Measurements from ENCODE around the gene RGS7BP. TPM values are rescaled to one million over a fixed set of nuclear protein-coding genes. Genes with fewer than 3 reads are reported as not detected.

The RGS7BP gene
- total RNA-seq, 3 donors from 2014 or later: under 0.01 to 1.4 (median 0.29) TPM

DNA sequence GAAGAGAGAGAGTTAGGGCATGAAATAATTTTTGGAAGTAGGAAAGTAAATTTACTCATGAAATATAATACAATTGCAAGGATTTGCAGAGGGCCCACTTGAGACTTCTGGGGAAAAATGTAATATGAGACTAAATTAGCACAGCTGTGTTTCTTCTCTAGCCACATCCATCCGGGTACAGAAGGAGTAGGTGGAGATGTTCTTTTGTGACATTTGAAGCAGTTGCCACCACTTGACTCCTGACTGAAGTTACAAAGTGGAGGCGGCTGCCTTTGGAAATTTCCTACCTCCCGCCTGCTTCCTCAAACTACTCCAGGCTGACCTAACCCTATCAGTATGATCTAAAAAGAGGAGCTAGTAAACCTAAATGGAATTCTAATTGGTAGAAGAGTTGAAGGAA lies 126.4 kb downstream of the RGS7BP start:
- no peak for DNase-seq (ENCODE audit: low spot score in 2 of 2)
- Histone ChIP-seq H3K9me3 (no peaks in the 10 kb centered on the region), H3K27me3 (peaks cover 0 to under 1% of the 10 kb centered on the region in 2 donors), H3K27ac (no peak overlapping the region), H3K4me3 (no peak overlapping the region), H3K4me1 (no peaks in the 10 kb centered on the region), H3K36me3 (no peaks in the 10 kb centered on the region)
- intact Hi-C loops (cut with DNase I; ENCODE audit: low total_unique reads): no loop called here
- no peak for TF ChIP-seq POLR2AphosphoS5 (IDR thresholded peaks at IDR 0.05)
- TF ChIP-seq, protein P1, sequence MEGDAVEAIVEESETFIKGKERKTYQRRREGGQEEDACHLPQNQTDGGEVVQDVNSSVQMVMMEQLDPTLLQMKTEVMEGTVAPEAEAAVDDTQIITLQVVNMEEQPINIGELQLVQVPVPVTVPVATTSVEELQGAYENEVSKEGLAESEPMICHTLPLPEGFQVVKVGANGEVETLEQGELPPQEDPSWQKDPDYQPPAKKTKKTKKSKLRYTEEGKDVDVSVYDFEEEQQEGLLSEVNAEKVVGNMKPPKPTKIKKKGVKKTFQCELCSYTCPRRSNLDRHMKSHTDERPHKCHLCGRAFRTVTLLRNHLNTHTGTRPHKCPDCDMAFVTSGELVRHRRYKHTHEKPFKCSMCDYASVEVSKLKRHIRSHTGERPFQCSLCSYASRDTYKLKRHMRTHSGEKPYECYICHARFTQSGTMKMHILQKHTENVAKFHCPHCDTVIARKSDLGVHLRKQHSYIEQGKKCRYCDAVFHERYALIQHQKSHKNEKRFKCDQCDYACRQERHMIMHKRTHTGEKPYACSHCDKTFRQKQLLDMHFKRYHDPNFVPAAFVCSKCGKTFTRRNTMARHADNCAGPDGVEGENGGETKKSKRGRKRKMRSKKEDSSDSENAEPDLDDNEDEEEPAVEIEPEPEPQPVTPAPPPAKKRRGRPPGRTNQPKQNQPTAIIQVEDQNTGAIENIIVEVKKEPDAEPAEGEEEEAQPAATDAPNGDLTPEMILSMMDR (IDR thresholded peaks at IDR 0.05): no peak
- no peak for TF ChIP-seq POLR2A (IDR thresholded peaks at IDR 0.05)

DNA sequence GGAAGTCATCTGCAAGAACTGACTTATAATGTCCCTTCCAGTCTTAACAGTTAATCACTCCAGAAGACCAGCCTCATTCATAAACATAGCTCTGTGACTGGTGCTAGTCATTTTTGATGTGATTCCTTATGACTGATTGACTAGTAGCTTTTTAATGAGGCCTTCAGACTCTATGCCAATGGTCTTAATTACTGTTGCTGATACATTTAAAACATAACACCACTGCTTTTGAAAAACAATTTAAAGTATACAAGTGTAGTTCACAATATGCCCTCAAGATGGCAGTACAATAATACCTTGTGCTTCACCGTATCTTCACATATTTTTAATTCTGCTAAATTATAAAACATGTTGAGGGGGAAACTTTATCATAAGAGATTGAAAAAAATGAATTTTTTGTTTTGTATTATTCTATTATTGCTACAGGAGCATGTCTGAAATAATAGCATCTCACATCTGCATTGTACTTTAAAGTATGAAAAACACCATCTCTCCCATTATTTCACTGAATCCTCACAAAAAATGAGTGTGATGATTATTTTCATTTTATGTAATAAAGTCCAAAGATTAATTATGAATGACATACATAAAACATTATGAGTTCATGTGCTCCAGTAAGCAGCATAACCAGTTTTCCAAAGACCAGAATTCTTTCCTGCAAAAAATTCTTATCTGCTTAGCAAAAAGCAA lies 129.3 kb downstream of the RGS7BP start:
- intact Hi-C loops (cut with DNase I; ENCODE audit: low total_unique reads): no loop called here
- H3K27ac ChIP-seq: no peak overlapping the region
- H3K9me3 ChIP-seq: no peaks in the 10 kb centered on the region
- no peaks in the 10 kb centered on the region for H3K36me3 ChIP-seq
- H3K27me3 ChIP-seq: peaks cover 0 to 3% of the 10 kb centered on the region in 2 donors
- TF ChIP-seq, protein P1 (IDR thresholded peaks at IDR 0.05): peak in 2 of 3 donors; percentile 58 to 71
- no peak for TF ChIP-seq POLR2AphosphoS5 (IDR thresholded peaks at IDR 0.05)
- TF ChIP-seq POLR2A (IDR thresholded peaks at IDR 0.05): no peak
- DNase-seq (ENCODE audit: low spot score in 2 of 2): no peak
- no peak overlapping the region for H3K4me3 ChIP-seq
- H3K4me1 ChIP-seq: no peaks in the 10 kb centered on the region

GRCh38 chr5:64637144-64637543 lies 131.3 kb downstream of the RGS7BP start:
- TF ChIP-seq POLR2AphosphoS5 (IDR thresholded peaks at IDR 0.05) (no peak), POLR2A (IDR thresholded peaks at IDR 0.05) (no peak)
- TF ChIP-seq, protein P1 (IDR thresholded peaks at IDR 0.05): no peak
- intact Hi-C loops (cut with DNase I; ENCODE audit: low total_unique reads): no loop called here
- H3K9me3 ChIP-seq: no peaks in the 10 kb centered on the region
- DNase-seq (ENCODE audit: low spot score in 2 of 2): no peak
- H3K36me3 ChIP-seq: no peaks in the 10 kb centered on the region
- H3K27ac ChIP-seq: no peak overlapping the region
- peaks cover 0 to 3% of the 10 kb centered on the region in 2 donors for H3K27me3 ChIP-seq
- H3K4me1 ChIP-seq: no peaks in the 10 kb centered on the region
- H3K4me3 ChIP-seq: no peak overlapping the region

DNA sequence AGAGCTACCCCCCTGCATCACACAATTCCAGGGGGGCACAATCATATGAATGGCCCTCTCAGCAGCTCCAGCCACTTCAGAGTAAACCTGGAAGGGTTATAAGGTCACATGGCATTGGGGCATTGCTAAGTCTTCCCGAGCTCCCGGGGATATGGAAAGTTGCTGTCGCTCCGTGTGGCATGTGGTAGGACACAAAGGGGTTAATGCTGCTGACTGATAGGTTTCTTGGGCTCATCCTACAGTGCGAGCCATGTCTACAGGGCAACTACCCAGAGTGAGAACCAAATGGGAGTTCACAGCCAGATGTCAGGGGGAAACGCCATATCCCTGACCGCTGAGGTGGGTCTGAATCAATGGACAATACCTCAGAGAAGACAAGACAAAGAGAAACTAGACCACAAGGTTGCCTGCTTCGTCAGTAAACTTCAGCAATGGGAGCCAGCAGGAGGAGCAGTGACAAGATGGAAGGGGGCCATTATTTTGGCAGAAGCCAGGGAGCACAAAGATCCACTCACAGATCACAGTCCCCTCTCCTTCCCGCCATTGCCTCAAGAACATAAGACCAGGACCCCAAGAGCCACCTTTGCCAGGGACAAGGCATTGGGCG lies 132.1 kb downstream of the RGS7BP start:
- DNase-seq (ENCODE audit: low spot score in 2 of 2): no peak
- no peaks in the 10 kb centered on the region for H3K4me1 ChIP-seq
- no peaks in the 10 kb centered on the region for H3K9me3 ChIP-seq
- intact Hi-C loops (cut with DNase I; ENCODE audit: low total_unique reads): no loop called here
- H3K4me3 ChIP-seq: no peak overlapping the region
- H3K36me3 ChIP-seq: no peaks in the 10 kb centered on the region
- TF ChIP-seq POLR2AphosphoS5 (IDR thresholded peaks at IDR 0.05) (no peak), POLR2A (IDR thresholded peaks at IDR 0.05) (no peak)
- TF ChIP-seq, protein P1 (IDR thresholded peaks at IDR 0.05): no peak
- no peak overlapping the region for H3K27ac ChIP-seq
- H3K27me3 ChIP-seq: peaks cover 0 to 3% of the 10 kb centered on the region in 2 donors

DNA sequence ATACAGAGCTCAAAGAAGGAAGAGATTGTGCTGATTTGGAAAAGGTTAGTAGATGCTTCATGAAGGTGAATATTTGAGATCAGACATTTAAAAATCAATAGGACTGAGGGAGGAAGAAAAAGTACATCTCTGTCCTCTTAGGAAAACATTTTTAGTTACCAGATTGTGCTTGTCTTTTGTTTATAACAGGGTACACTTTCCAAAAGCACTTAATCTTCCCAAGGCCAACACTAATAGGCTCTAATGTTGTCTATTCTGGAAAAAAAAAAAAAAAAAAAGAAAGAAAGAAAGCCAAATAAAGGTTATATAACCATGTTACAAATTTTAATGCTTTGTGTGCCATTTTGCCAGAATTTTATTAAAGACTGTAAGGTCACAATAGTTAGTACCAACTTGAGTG lies 139.0 kb downstream of the RGS7BP start:
- H3K9me3 ChIP-seq: no peaks in the 10 kb centered on the region
- no peaks in the 10 kb centered on the region for H3K4me1 ChIP-seq

More for the DNA sequence above, 139.0 kb downstream of the RGS7BP start:
- Histone ChIP-seq H3K4me3 (no peak overlapping the region), H3K36me3 (no peaks in the 10 kb centered on the region), H3K27ac (no peak overlapping the region), H3K27me3 (no peaks in the 10 kb centered on the region)
- TF ChIP-seq, protein P1 (IDR thresholded peaks at IDR 0.05): no peak
- TF ChIP-seq POLR2AphosphoS5 (IDR thresholded peaks at IDR 0.05) (no peak), POLR2A (IDR thresholded peaks at IDR 0.05) (no peak)
- no peak for DNase-seq (ENCODE audit: low spot score in 2 of 2)
- intact Hi-C loops (cut with DNase I; ENCODE audit: low total_unique reads): no loop called here
